RWPE1 (cell line): Measurements from ENCODE around the gene ATP6V1B1.

Experiments used
- CTCF ChIA-PET: fragments of 350-600 bp; sonication (Branson Sonifier 250); formaldehyde crosslinking; extraction: SDS; loops from one replicate; lab custom pipeline; 2021; lab: Yijun Ruan, JAX
- POLR2A ChIA-PET: fragments of 400-600 bp; formaldehyde crosslinking; extraction: SDS; loops from one replicate; lab custom pipeline; 2020; ENCODE audit warnings: antibody characterized with exemption; ENCODE audit not compliant: low non-redundant PET; lab: Yijun Ruan, JAX
- DNase-seq: peaks from one replicate; pipeline ENCODE4 v3.0.0; 2012; ENCODE audit warnings: low spot score
- H3K27ac ChIP-seq: fragments of 450-650 bp; 2 replicates; pipeline ENCODE4 v1.5.1; 2017
- CTCF ChIP-seq: fragments of 450-650 bp; conservative IDR thresholded peaks from 2 replicates; pipeline ENCODE4 v1.5.1; 2017; ENCODE audit warnings: low read depth, mild to moderate bottlenecking

The ATP6V1B1 gene

GRCh38 chr2:70918016-70918415 lies 17.7 kb upstream of the ATP6V1B1 start:
- H3K27ac ChIP-seq: no peak overlapping the region
- no peak for DNase-seq
- POLR2A ChIA-PET: no interaction called here
- CTCF ChIA-PET: interaction anchor here (4.7 kb wide), 1 partner anchor 47 kb away, joined by 23 read pairs; no protein-coding TSS in a partner anchor
- TF ChIP-seq CTCF: no peak

- DNase-seq: peak; percentile 63
- CTCF ChIA-PET: interaction anchor here (0.6 to 4.7 kb wide), 7 partner anchors 16 to 626 kb away, joined by 3 to 23 read pairs (median 4); partner anchors contain the start of genes ATP6V1B1 and SNRPG
- H3K27ac ChIP-seq: no peak overlapping the region
- POLR2A ChIA-PET: no interaction called here
- TF ChIP-seq CTCF: peak; percentile 79
Observed at GRCh38 chr2:70919672-70920366, 15.9 kb upstream of the ATP6V1B1 start.

- H3K27ac ChIP-seq: no peak overlapping the region
- POLR2A ChIA-PET: no interaction called here
- CTCF ChIA-PET: interaction anchor here (0.6 to 4.7 kb wide), 7 partner anchors 15 to 627 kb away, joined by 3 to 23 read pairs (median 4); partner anchors contain the start of genes ATP6V1B1 and SNRPG
- no peak for DNase-seq
- no peak for TF ChIP-seq CTCF
Observed at GRCh38 chr2:70920367-70920715, 15.4 kb upstream of the ATP6V1B1 start.

GRCh38 chr2:70921031-70921430 lies 14.7 kb upstream of the ATP6V1B1 start:
- DNase-seq: no peak
- ChIA-PET POLR2A (no interaction called here), CTCF (interaction anchor here (1.0 to 4.7 kb wide), 4 partner anchors 27 to 132 kb away, joined by 6 to 23 read pairs (median 8); no protein-coding TSS in a partner anchor)
- H3K27ac ChIP-seq: no peak overlapping the region
- TF ChIP-seq CTCF: no peak

GRCh38 chr2:70921839-70922234 lies 13.9 kb upstream of the ATP6V1B1 start:
- ChIA-PET CTCF (interaction anchor here (1.0 to 4.7 kb wide), 2 partner anchors 50 to 133 kb away, joined by 6 to 23 read pairs; no protein-coding TSS in a partner anchor), POLR2A (no interaction called here)
- TF ChIP-seq CTCF: no peak
- H3K27ac ChIP-seq: no peak overlapping the region
- no peak for DNase-seq

- ChIA-PET POLR2A (no interaction called here), CTCF (interaction anchor here (0.6 to 4.7 kb wide), 3 partner anchors 51 to 1890 kb away, joined by 4 to 23 read pairs (median 4); no protein-coding TSS in a partner anchor)
- H3K27ac ChIP-seq: no peak overlapping the region
- no peak for TF ChIP-seq CTCF
- no peak for DNase-seq
Observed at GRCh38 chr2:70922235-70923234, 13.2 kb upstream of the ATP6V1B1 start.
